HEK293T (cell line): ENCODE measurements around the gene ZNF695.

Experiments used
- CTCF ChIA-PET: fragments of 350-600 bp; formaldehyde crosslinking; extraction: SDS; loops from one replicate; lab custom pipeline; 2021; ENCODE audit warnings: antibody characterized with exemption, inconsistent platforms; lab: Yijun Ruan, JAX
- POLR2A ChIA-PET: fragments of 350-600 bp; formaldehyde crosslinking; extraction: SDS; loops from one replicate; lab custom pipeline; 2020; ENCODE audit warnings: antibody characterized with exemption, inconsistent platforms; lab: Yijun Ruan, JAX
- DNase-seq: peaks from one replicate; pipeline ENCODE4 v3.0.0; 2012; ENCODE audit warnings: mixed read lengths; ENCODE audit errors: extremely low spot score
- ARNT ChIP-seq: fragments of 450-650 bp; IDR thresholded peaks from 2 replicates; pipeline ENCODE4 v1.6.1; 2017; ENCODE audit warnings: mild to moderate bottlenecking
- BHLHE40 ChIP-seq: fragments of 450-650 bp; IDR thresholded peaks from 2 replicates; pipeline ENCODE4 v1.6.1; 2016; ENCODE audit warnings: mild to moderate bottlenecking, moderate library complexity, borderline replicate concordance
- CTBP1 ChIP-seq: fragments of 450-650 bp; IDR thresholded peaks from 2 replicates; pipeline ENCODE4 v1.6.1; 2016; ENCODE audit warnings: borderline replicate concordance
- ELF4 ChIP-seq: fragments of 450-650 bp; IDR thresholded peaks from 2 replicates; pipeline ENCODE4 v1.6.1; 2017; ENCODE audit warnings: antibody characterized with exemption
- FOXA1 ChIP-seq: fragments of 450-650 bp; IDR thresholded peaks from 2 replicates; pipeline ENCODE4 v1.6.1; 2016; ENCODE audit warnings: mild to moderate bottlenecking
- FOXK2 ChIP-seq: fragments of 450-650 bp; IDR thresholded peaks from 2 replicates; pipeline ENCODE4 v1.6.1; 2016; ENCODE audit warnings: mild to moderate bottlenecking
- FOXM1 ChIP-seq: fragments of 450-650 bp; IDR thresholded peaks from 2 replicates; pipeline ENCODE4 v1.6.1; 2017; ENCODE audit warnings: mild to moderate bottlenecking, borderline replicate concordance
- HDGF ChIP-seq: fragments of 450-650 bp; IDR thresholded peaks from 2 replicates; pipeline ENCODE4 v1.6.1; 2017; ENCODE audit warnings: antibody characterized with exemption, borderline replicate concordance
- L3MBTL2 ChIP-seq: fragments of 450-650 bp; conservative IDR thresholded peaks from 2 replicates; pipeline ENCODE4 v1.6.1; 2016; ENCODE audit warnings: mild to moderate bottlenecking
- LEF1 ChIP-seq: fragments of 450-650 bp; IDR thresholded peaks from 2 replicates; pipeline ENCODE4 v1.6.1; 2017; ENCODE audit warnings: mild to moderate bottlenecking, borderline replicate concordance
- NFRKB ChIP-seq: fragments of 450-650 bp; IDR thresholded peaks from 2 replicates; pipeline ENCODE4 v1.6.1; 2016; ENCODE audit warnings: mild to moderate bottlenecking, moderate library complexity
- SP1 ChIP-seq: fragments of 450-650 bp; IDR thresholded peaks from 2 replicates; pipeline ENCODE4 v1.6.1; 2017
- SUZ12 ChIP-seq: fragments of 450-650 bp; IDR thresholded peaks from 2 replicates; pipeline ENCODE4 v1.6.1; 2016; ENCODE audit warnings: mild to moderate bottlenecking
- TARDBP ChIP-seq: fragments of 450-650 bp; IDR thresholded peaks from 2 replicates; pipeline ENCODE4 v1.6.1; 2016
- ZNF384 ChIP-seq: fragments of 450-650 bp; IDR thresholded peaks from 2 replicates; pipeline ENCODE4 v1.6.1; 2016
- TF ChIP-seq, protein P1 (sequence below): fragments of 450-650 bp; IDR thresholded peaks from 2 replicates; pipeline ENCODE4 v1.6.1; 2016

The ZNF695 gene

DNA sequence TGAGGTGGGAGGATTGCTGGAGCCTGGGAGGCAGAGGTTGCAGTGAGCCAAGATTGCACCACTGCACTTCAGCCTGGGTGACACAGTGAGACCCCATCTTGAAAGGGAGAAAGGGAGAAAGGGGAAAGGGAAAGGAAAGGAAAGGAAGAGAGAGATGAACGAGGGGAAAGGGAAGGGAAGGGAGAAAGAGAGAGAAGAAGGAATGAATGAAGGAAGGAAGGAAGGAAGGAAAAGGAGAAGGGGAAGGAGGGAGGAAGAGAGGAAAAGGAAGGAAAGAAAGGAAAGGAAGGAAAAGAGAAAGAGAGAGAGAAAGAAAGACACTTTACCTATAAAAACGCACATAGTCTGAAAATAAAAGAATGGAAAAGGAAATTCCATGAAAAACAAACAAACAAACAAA, 18.0 kb downstream of the ZNF695 start:
- DNase-seq: no peak
- TF ChIP-seq ARNT (no peak), TARDBP (no peak), CTBP1 (no peak), LEF1 (no peak), BHLHE40 (no peak), ELF4 (no peak), HDGF (no peak), NFRKB (no peak), L3MBTL2 (no peak), FOXA1 (no peak), FOXM1 (no peak), SUZ12 (no peak), FOXK2 (no peak)
- TF ChIP-seq, protein P1, sequence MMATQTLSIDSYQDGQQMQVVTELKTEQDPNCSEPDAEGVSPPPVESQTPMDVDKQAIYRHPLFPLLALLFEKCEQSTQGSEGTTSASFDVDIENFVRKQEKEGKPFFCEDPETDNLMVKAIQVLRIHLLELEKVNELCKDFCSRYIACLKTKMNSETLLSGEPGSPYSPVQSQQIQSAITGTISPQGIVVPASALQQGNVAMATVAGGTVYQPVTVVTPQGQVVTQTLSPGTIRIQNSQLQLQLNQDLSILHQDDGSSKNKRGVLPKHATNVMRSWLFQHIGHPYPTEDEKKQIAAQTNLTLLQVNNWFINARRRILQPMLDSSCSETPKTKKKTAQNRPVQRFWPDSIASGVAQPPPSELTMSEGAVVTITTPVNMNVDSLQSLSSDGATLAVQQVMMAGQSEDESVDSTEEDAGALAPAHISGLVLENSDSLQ: no peak
- ChIA-PET POLR2A (no interaction called here), CTCF (no interaction called here)

DNA sequence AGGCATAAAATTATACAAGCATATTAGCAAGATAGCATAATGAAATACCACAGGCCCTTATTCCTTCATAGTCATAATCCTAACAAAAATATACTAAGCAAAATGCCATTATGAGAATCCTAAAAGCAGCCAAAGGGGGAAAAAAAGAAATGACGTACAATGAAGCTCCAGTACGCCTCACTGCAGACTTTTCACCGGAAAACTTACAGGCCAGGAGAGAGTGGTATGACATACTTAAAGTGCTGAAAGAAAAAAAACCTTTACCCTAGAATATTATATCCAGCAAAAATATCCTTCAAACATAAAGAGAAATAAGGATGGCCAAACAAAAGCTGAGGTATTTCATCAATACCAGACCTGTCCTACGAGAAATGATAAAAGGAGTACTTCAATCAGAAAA, 19.5 kb downstream of the ZNF695 start:
- ChIA-PET POLR2A (no interaction called here), CTCF (no interaction called here)
- DNase-seq: no peak
- TF ChIP-seq BHLHE40: no peak
- no peak for TF ChIP-seq NFRKB
- no peak for TF ChIP-seq LEF1
- TF ChIP-seq CTBP1: no peak
- TF ChIP-seq ARNT: no peak
- TF ChIP-seq FOXK2: no peak
- TF ChIP-seq L3MBTL2: no peak
- TF ChIP-seq SP1: no peak
- no peak for TF ChIP-seq HDGF
- no peak for TF ChIP-seq FOXA1
- no peak for TF ChIP-seq SUZ12
- TF ChIP-seq TARDBP: no peak

DNA sequence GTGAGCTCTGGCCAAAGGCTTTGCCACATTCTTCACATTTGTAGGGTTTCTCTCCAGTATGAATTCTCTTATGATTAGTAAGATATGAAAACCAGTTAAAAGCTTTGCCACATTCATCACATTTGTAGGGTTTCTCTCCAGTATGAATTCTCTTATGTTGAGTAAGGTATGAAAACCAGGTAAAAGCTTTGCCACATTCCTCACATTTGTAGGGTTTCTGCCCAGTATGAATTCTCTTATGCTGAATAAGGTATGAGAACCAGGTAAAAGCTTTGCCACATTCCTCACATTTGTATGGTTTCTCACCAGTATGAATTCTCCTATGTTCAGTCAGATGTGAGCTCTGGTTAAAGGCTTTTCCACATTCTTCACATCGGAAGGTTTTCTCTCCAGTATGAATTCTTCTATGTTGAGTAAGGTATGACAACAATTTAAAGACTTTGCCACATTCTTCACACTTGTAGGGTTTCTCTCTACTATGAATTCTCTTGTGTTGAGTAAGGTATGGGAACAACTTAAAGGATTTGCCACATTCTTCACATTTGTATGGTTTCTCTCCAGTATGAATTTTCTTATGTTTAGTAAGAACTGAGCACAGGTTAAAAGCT, 20.7 kb downstream of the ZNF695 start:
- ChIA-PET POLR2A (no interaction called here), CTCF (no interaction called here)
- TF ChIP-seq SUZ12 (no peak), HDGF (no peak), FOXM1 (no peak), CTBP1 (no peak), ARNT (no peak), FOXK2 (no peak), TARDBP (no peak), NFRKB (no peak), ZNF384 (no peak), BHLHE40 (no peak), ELF4 (no peak), L3MBTL2 (no peak)
- DNase-seq: no peak

DNA sequence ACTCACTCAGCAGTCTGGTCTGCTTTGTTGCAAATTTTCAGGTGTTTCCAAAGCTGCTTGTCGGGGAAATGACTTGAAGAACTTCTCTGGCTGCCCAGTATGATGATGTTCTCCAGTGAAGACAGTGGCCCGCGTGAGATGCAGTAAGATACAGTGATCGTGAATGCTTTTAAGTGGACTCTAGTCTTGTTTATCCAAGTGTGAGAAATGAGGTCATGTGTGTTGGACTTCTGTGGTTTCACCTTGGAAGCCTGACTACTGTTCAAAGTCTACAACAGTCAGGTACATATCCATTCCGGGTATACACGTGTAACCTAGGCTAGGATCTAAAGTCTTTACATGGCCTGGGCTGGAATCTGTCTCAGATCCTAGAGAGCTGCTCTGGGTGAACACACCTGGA, 29.1 kb downstream of the ZNF695 start:
- ChIA-PET CTCF (no interaction called here), POLR2A (no interaction called here)
- DNase-seq: no peak
- TF ChIP-seq ELF4 (no peak), CTBP1 (no peak), FOXM1 (no peak), ARNT (no peak), L3MBTL2 (no peak), BHLHE40 (no peak), SP1 (no peak)

DNA sequence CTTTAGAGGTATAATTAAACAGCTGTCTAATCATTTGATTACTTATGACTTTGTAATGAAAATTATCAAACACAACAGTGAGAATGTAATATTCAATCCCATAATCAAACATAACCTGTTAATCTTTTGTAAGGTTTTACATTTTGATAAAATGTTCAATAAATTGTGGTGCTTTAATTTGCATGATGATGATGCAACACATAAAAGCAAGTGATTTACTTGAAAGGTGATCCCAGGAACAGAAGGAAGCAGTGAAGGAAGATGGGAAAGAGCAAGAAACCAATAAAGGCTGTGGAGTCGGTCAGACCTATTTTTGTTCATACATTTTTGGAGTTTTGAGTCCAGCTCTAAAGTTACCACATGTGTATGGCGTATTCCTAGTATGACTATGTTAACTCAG, 29.6 kb downstream of the ZNF695 start:
- ChIA-PET POLR2A (no interaction called here), CTCF (no interaction called here)
- TF ChIP-seq LEF1 (no peak), ZNF384 (no peak), TARDBP (no peak), NFRKB (no peak), ELF4 (no peak), BHLHE40 (no peak)
- TF ChIP-seq, protein P1: no peak
- no peak for DNase-seq

DNA sequence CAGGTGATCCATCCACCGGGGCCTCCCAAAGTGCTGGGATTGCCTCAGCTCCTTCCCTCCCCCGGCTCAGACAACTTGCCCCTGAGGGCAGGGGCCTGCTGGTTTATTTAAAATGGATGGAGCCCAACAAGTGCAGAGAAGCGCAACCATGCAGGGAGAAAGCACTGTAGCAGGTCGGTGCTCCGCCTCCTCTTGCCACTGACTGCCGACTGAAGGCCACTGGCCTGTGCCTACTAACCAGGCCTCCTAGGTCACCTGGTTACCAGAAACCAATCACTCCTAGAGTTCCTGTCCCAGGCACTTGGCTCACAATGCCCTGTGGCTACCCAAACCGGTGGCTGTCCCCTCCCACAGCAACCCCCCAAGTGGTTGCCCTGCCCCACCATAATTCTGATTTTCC, 35.9 kb downstream of the ZNF695 start:
- ChIA-PET POLR2A (no interaction called here), CTCF (no interaction called here)
- no peak for TF ChIP-seq HDGF
- no peak for TF ChIP-seq SUZ12
- no peak for TF ChIP-seq FOXK2
- no peak for TF ChIP-seq TARDBP
- no peak for TF ChIP-seq LEF1
- no peak for TF ChIP-seq BHLHE40
- DNase-seq: no peak

DNA sequence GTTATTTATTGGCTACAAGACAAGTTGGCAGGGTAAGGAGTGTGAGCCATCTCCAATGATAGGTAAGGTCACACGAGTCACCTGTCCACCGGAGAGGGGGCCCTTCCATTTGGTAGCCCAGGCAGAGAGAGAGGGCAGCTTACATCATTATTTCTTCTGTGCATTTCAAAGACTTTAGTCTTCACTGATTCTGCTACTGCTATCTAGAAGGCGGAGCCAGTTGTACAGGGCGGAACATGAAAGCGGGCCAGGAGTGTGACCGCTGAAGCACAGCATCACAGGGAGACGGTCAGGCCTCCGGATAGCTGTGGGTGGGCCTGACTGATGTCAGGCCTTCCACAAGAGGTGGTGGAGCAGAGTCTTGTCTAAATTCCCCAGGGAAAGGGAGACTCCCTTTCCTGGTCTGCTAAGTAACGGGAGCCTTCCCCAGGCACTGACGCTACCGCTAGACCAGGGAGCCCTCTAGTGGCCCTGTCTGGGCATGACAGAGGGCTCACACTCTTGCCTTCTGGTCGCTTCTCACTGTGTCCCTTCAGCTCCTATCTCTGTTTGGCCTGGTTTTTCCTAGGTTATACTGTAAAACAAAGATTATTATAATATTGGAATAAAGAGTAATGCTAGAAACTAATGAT, 36.7 kb downstream of the ZNF695 start:
- DNase-seq: no peak
- CTCF ChIA-PET: no interaction called here
- no peak for TF ChIP-seq ELF4
- no peak for TF ChIP-seq L3MBTL2
- no peak for TF ChIP-seq SUZ12
- TF ChIP-seq LEF1: no peak
- POLR2A ChIA-PET: no interaction called here
